DOHH2 (cell line): ENCODE results near the gene DIDO1.

Source experiments
- H3F3A ChIP-seq: fragments of 200-600 bp; sonication (generic), shearing (Covaris generic); 2 replicates; pipeline ENCODE4 v1.6.0; 2016; ENCODE audit warnings: antibody characterized with exemption, mild to moderate bottlenecking; ENCODE audit not compliant: control insufficient read depth, insufficient read depth
- H3K27ac ChIP-seq: fragments of 200-600 bp; sonication (generic); 2 replicates; pipeline ENCODE4 v1.5.1; 2014; ENCODE audit warnings: low read depth, mild to moderate bottlenecking, low read length, moderate library complexity
- H3K27me3 ChIP-seq: fragments of 200-600 bp; sonication (generic); 2 replicates; pipeline ENCODE4 v1.6.1; 2014; ENCODE audit warnings: mild to moderate bottlenecking, low read length, mixed read lengths; ENCODE audit not compliant: control insufficient read depth
- H3K36me3 ChIP-seq: fragments of 200-600 bp; sonication (generic); 2 replicates; pipeline ENCODE4 v1.6.1; 2014; ENCODE audit warnings: mild to moderate bottlenecking, low read length, moderate library complexity, mixed read lengths; ENCODE audit not compliant: control insufficient read depth
- H3K4me1 ChIP-seq: fragments of 200-600 bp; sonication (generic); 2 replicates; pipeline ENCODE4 v1.6.1; 2014; ENCODE audit warnings: mild to moderate bottlenecking, low read length, mixed read lengths; ENCODE audit not compliant: control insufficient read depth
- H3K4me2 ChIP-seq: fragments of 200-600 bp; sonication (generic); 2 replicates; pipeline ENCODE4 v1.6.0; 2014; ENCODE audit warnings: mild to moderate bottlenecking, low read length, moderate library complexity
- H3K4me3 ChIP-seq: fragments of 200-600 bp; sonication (generic); 2 replicates; pipeline ENCODE4 v1.5.1; 2014; ENCODE audit warnings: mild to moderate bottlenecking, low read length, mixed read lengths
- H3K79me2 ChIP-seq: fragments of 200-600 bp; sonication (generic); 2 replicates; pipeline ENCODE4 v1.6.1; 2014; ENCODE audit warnings: mild to moderate bottlenecking, low read length, mixed read lengths; ENCODE audit not compliant: control insufficient read depth
- H3K9me2 ChIP-seq: fragments of 200-600 bp; sonication (generic); replicated peaks from 2 replicates; pipeline ENCODE4 v1.6.1; 2014; ENCODE audit warnings: mild to moderate bottlenecking, low read length, mixed read lengths; ENCODE audit not compliant: control insufficient read depth
- H3K9me3 ChIP-seq: fragments of 200-600 bp; sonication (generic); 2 replicates; pipeline ENCODE4 v1.6.1; 2014; ENCODE audit warnings: antibody characterized with exemption, low read length, mixed read lengths; ENCODE audit not compliant: control insufficient read depth, insufficient read depth
- H4K20me1 ChIP-seq: fragments of 200-600 bp; sonication (generic); 2 replicates; pipeline ENCODE4 v1.6.0; 2014; ENCODE audit warnings: low read depth, mild to moderate bottlenecking, antibody characterized with exemption, low read length, moderate library complexity; ENCODE audit not compliant: control insufficient read depth, insufficient read depth
- CTCF ChIP-seq: fragments of 200-600 bp; sonication (generic); IDR thresholded peaks from one replicate; pipeline ENCODE4 v1.5.1; 2014; ENCODE audit warnings: antibody characterized with exemption, mild to moderate bottlenecking, low read depth, low read length; ENCODE audit not compliant: poor library complexity, severe bottlenecking
- EZH2phosphoT487 ChIP-seq: fragments of 200-600 bp; sonication (generic); IDR thresholded peaks from 2 replicates; pipeline ENCODE4 v1.6.1; 2017; ENCODE audit warnings: borderline replicate concordance, mild to moderate bottlenecking, antibody characterized with exemption, low read length, moderate library complexity, mixed read lengths

DIDO1 gene

GRCh38 chr20:62935204-62935967 lies 9.1 kb upstream of the DIDO1 start:
- Histone ChIP-seq H3K27me3 (no peaks in the 10 kb centered on the region), H3K4me2 (peak overlapping the region; percentile 84), H3K9me2 (no peaks in the 10 kb centered on the region), H3K27ac (no peak overlapping the region), H3K79me2 (peaks cover 96% of the 10 kb centered on the region), H3F3A (peaks cover 3% of the 10 kb centered on the region; the same call in 1 of the 2 replicates), H4K20me1 (peaks cover 15% of the 10 kb centered on the region; the same call in 1 of the 2 replicates), H3K9me3 (no peaks in the 10 kb centered on the region), H3K4me3 (no peak overlapping the region), H3K36me3 (peaks cover 53% of the 10 kb centered on the region), H3K4me1 (peaks cover 71% of the 10 kb centered on the region)
- TF ChIP-seq CTCF = no peak
- no peak for TF ChIP-seq EZH2phosphoT487

GRCh38 chr20:62933966-62934365 lies 7.7 kb upstream of the DIDO1 start:
- Histone ChIP-seq H3F3A (peaks cover 10% of the 10 kb centered on the region), H3K36me3 (peaks cover 47% of the 10 kb centered on the region), H3K27ac (no peak overlapping the region), H3K4me2 (no peak overlapping the region), H3K9me2 (no peaks in the 10 kb centered on the region), H3K9me3 (no peaks in the 10 kb centered on the region), H3K4me3 (no peak overlapping the region), H4K20me1 (peaks cover 13% of the 10 kb centered on the region; the same call in 1 of the 2 replicates), H3K4me1 (peaks cover 71% of the 10 kb centered on the region), H3K79me2 (peaks cover 96% of the 10 kb centered on the region), H3K27me3 (no peaks in the 10 kb centered on the region)
- TF ChIP-seq EZH2phosphoT487 (no peak), CTCF (no peak)

- Histone ChIP-seq H3K4me3 (no peak overlapping the region), H3K4me1 (peaks cover 91% of the 10 kb centered on the region), H3K36me3 (peaks cover 49% of the 10 kb centered on the region), H3F3A (peaks cover 22% of the 10 kb centered on the region), H3K27ac (peak overlapping the region; percentile 16), H3K9me2 (no peaks in the 10 kb centered on the region), H4K20me1 (peaks cover 13% of the 10 kb centered on the region; the same call in 1 of the 2 replicates), H3K4me2 (peak overlapping the region; percentile 98), H3K27me3 (no peaks in the 10 kb centered on the region), H3K9me3 (no peaks in the 10 kb centered on the region), H3K79me2 (peaks cover 100% of the 10 kb centered on the region)
- TF ChIP-seq CTCF = no peak
- no peak for TF ChIP-seq EZH2phosphoT487
These were observed 5.2 kb upstream of the DIDO1 start for GRCh38 chr20:62931464-62931863.
